OCI-LY7 (cell line): ENCODE results near the gene BTNL8. TPM values are rescaled to one million over a fixed set of nuclear protein-coding genes. Genes with fewer than 3 reads are reported as not detected.

Source experiments
- BruUV-seq: library from RNA; stranded (reverse); fragments of 400-500 nt; replicated peaks from 2 replicates; lab custom pipeline; 2021; lab: Mats Ljungman, UMichigan
- CTCF ChIA-PET: fragments of 300-600 bp; sonication (Branson Sonifier 250); formaldehyde crosslinking; loops from one replicate; lab custom pipeline; 2022; ENCODE audit warnings: antibody characterized with exemption; ENCODE audit not compliant: unreplicated experiment; lab: Charles Lee
- POLR2A ChIA-PET: fragments of 300-600 bp; sonication (Branson Sonifier 250); formaldehyde crosslinking; loops from one replicate; lab custom pipeline; 2022; ENCODE audit warnings: antibody characterized with exemption; lab: Charles Lee
- DNase-seq: peaks from one replicate; pipeline ENCODE4 v3.0.0-alpha.2; 2015; ENCODE audit warnings: low spot score
- H2AFZ ChIP-seq: fragments of 200-600 bp; sonication (generic), shearing (Covaris generic); 2 replicates; pipeline ENCODE4 v1.6.1; 2014; ENCODE audit warnings: mild to moderate bottlenecking, antibody characterized with exemption, low read length, moderate library complexity
- H3K27ac ChIP-seq: fragments of 200-600 bp; sonication (generic); 2 replicates; pipeline ENCODE4 v1.5.1; 2014; ENCODE audit warnings: mixed run types, low read depth, mild to moderate bottlenecking, moderate library complexity, low read length, inconsistent platforms; ENCODE audit not compliant: poor library complexity, severe bottlenecking
- H3K36me3 ChIP-seq: fragments of 200-600 bp; sonication (generic); 2 replicates; pipeline ENCODE4 v1.6.1; 2014; ENCODE audit warnings: mild to moderate bottlenecking, antibody characterized with exemption, low read length, moderate library complexity, mixed read lengths; ENCODE audit not compliant: insufficient read depth
- H3K4me1 ChIP-seq: fragments of 200-600 bp; sonication (generic); 2 replicates; pipeline ENCODE4 v1.5.1; 2014; ENCODE audit warnings: mild to moderate bottlenecking, low read length; ENCODE audit not compliant: insufficient read depth, poor library complexity, severe bottlenecking
- H3K4me2 ChIP-seq: fragments of 200-600 bp; sonication (generic); 2 replicates; pipeline ENCODE4 v1.6.1; 2014; ENCODE audit warnings: mild to moderate bottlenecking, low read length
- H3K4me3 ChIP-seq: fragments of 200-600 bp; sonication (generic); 2 replicates; pipeline ENCODE4 v1.5.1; 2014; ENCODE audit warnings: mild to moderate bottlenecking, low read depth, low read length; ENCODE audit not compliant: poor library complexity, severe bottlenecking
- H3K79me2 ChIP-seq: fragments of 200-600 bp; sonication (generic); 2 replicates; pipeline ENCODE4 v1.6.1; 2016; ENCODE audit warnings: low read depth, mild to moderate bottlenecking, low read length, moderate library complexity, mixed read lengths; ENCODE audit not compliant: insufficient read depth
- H3K9me2 ChIP-seq: fragments of 200-600 bp; sonication (generic); 2 replicates; pipeline ENCODE4 v1.6.1; 2016; ENCODE audit warnings: mild to moderate bottlenecking, low read length, mixed read lengths; ENCODE audit not compliant: insufficient read depth
- H3K9me3 ChIP-seq: fragments of 200-600 bp; sonication (generic); 2 replicates; pipeline ENCODE4 v1.6.1; 2014; ENCODE audit warnings: mild to moderate bottlenecking, mixed run types, low read length, mixed read lengths
- H4K20me1 ChIP-seq: fragments of 200-600 bp; sonication (generic); 2 replicates; pipeline ENCODE4 v1.6.1; 2014; ENCODE audit warnings: mild to moderate bottlenecking, antibody characterized with exemption, low read length, moderate library complexity, mixed read lengths; ENCODE audit not compliant: insufficient read depth
- CTCF ChIP-seq: fragments of 200-600 bp; sonication (generic); conservative IDR thresholded peaks from 2 replicates; pipeline ENCODE4 v1.5.1; 2014; ENCODE audit warnings: mild to moderate bottlenecking, antibody characterized with exemption, low read length, moderate library complexity, mixed read lengths
- EZH2phosphoT487 ChIP-seq: fragments of 200-600 bp; sonication (generic); IDR thresholded peaks from 2 replicates; pipeline ENCODE4 v1.6.1; 2018; ENCODE audit warnings: low read depth, borderline replicate concordance, mild to moderate bottlenecking, mixed run types, antibody characterized with exemption, low read length, moderate library complexity, mixed read lengths
- intact Hi-C: fragments of 100-400 bp; cut with micrococcal nuclease; formaldehyde crosslinking; loops from one replicate; pipeline ENCODE4 v1.10.0; 2022; ENCODE audit not compliant: unreplicated experiment
- total RNA-seq, 2 experiments: library from RNA; depleted of rRNA in 1 of 2; stranded (reverse); fragments of >200 nt in 1 of 2; shearing (Covaris generic) in 1 of 2; gene quantifications; 2 replicates each; pipeline ENCODE4 v1.2.3, GENCODE V29; 2014 to 2022

Gene BTNL8
- total RNA-seq, 2 experiments from 2014 or later, result not detected

- H3K4me3 ChIP-seq, result no peak overlapping the region
- BruUV-seq, result no TSS peak
- ChIA-PET POLR2A (interaction anchor here (0.7 kb wide), 1 partner anchor 8 kb away, joined by 4 read pairs; no protein-coding TSS in a partner anchor), CTCF (no interaction called here)
- no peak overlapping the region for H2AFZ ChIP-seq
- TF ChIP-seq CTCF, result no peak
- no peak for TF ChIP-seq EZH2phosphoT487
- DNase-seq, result no peak
- no peaks in the 10 kb centered on the region for H3K9me2 ChIP-seq
- H3K27ac ChIP-seq, result no peak overlapping the region
- H3K4me2 ChIP-seq, result no peak overlapping the region
- intact Hi-C loops, result no loop called here
- H3K9me3 ChIP-seq, result 0 out of 2 replicates have a peak, but pooled peaks cover 3% of the 10 kb centered on the region
- no peaks in the 10 kb centered on the region for H3K79me2 ChIP-seq
- no peaks in the 10 kb centered on the region for H4K20me1 ChIP-seq
- H3K36me3 ChIP-seq, result no peaks in the 10 kb centered on the region
- H3K4me1 ChIP-seq, result no peaks in the 10 kb centered on the region
These were observed 33.7 kb downstream of the BTNL8 start for GRCh38 chr5:180932660-180933059.

- intact Hi-C loops, result no loop called here
- CTCF ChIA-PET, result no interaction called here
- 0 out of 2 replicates have a peak, but pooled peaks cover 3% of the 10 kb centered on the region for H3K9me3 ChIP-seq
- H3K4me1 ChIP-seq, result no peaks in the 10 kb centered on the region
- POLR2A ChIA-PET, result no interaction called here
- DNase-seq, result no peak
- H4K20me1 ChIP-seq, result no peaks in the 10 kb centered on the region
- no peaks in the 10 kb centered on the region for H3K36me3 ChIP-seq
- TF ChIP-seq EZH2phosphoT487, result no peak
- no peak for TF ChIP-seq CTCF
- no peaks in the 10 kb centered on the region for H3K9me2 ChIP-seq
- H3K79me2 ChIP-seq, result no peaks in the 10 kb centered on the region
- no peak overlapping the region for H3K4me3 ChIP-seq
- H3K27ac ChIP-seq, result no peak overlapping the region
- H2AFZ ChIP-seq, result no peak overlapping the region
- no peak overlapping the region for H3K4me2 ChIP-seq
- no TSS peak for BruUV-seq
These were observed 36.2 kb downstream of the BTNL8 start for GRCh38 chr5:180935203-180935602.

GRCh38 chr5:180938294-180938693 lies 39.3 kb downstream of the BTNL8 start:
- H2AFZ ChIP-seq, result no peak overlapping the region
- no peaks in the 10 kb centered on the region for H3K4me1 ChIP-seq
- H3K4me2 ChIP-seq, result no peak overlapping the region
- TF ChIP-seq CTCF, result no peak
- no peak for TF ChIP-seq EZH2phosphoT487
- CTCF ChIA-PET, result no interaction called here
- 0 out of 2 replicates have a peak, but pooled peaks cover 3% of the 10 kb centered on the region for H3K9me3 ChIP-seq
- no peak for DNase-seq
- no peak overlapping the region for H3K27ac ChIP-seq
- intact Hi-C loops, result no loop called here
- H3K9me2 ChIP-seq, result no peaks in the 10 kb centered on the region
- no peaks in the 10 kb centered on the region for H4K20me1 ChIP-seq
- no TSS peak for BruUV-seq
- no peaks in the 10 kb centered on the region for H3K36me3 ChIP-seq
- no peaks in the 10 kb centered on the region for H3K79me2 ChIP-seq
- POLR2A ChIA-PET, result no interaction called here
- H3K4me3 ChIP-seq, result no peak overlapping the region
